Measurements from ENCODE around the gene TPD52L1. TPM values are rescaled to one million over a fixed set of nuclear protein-coding genes. Genes with fewer than 3 reads are reported as not detected.

TPD52L1 gene
- total and polyA plus RNA-seq, 2 of the 4 experiments (the other 2 are of a cell fraction), result 10.2 to 13.5 TPM

DNA sequence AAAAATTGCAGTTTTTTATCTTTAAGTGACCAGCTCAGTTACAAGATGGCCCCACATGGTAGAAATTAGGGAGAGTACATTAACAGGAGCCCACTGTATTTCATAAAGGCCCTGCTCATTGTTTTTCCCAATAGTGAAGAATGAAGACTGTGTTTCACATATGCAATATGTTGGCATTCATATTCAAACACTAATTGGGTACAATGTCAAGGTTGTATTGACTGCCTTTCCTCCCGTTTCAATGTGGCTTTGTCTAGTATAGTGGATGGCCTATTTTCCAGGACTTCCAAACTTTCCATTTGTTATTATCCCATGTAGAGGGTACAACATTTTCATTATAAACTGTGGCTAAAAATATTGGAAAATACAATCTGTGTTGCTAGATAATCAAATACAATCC, 96.9 kb downstream of the TPD52L1 start:
- Histone ChIP-seq H3K14ac (replicated peaks; ENCODE audit: low read depth, low read length) (no peak overlapping the region), H3K27ac (ENCODE audit: insufficient read depth, low read length) (no peak overlapping the region), H2BK120ac (ENCODE audit: low read depth, low read length) (no peak overlapping the region), H3K4me3 (ENCODE audit: insufficient read depth, low read depth, low read length) (no peak overlapping the region), H4K5ac (ENCODE audit: low read depth, low read length) (no peak overlapping the region), H3K4me2 (ENCODE audit: low read depth, low read length) (no peak overlapping the region), H3K9me3 (ENCODE audit: control insufficient read depth, insufficient read depth, low read length) (no peaks in the 10 kb centered on the region), H3K9me1 (ENCODE audit: insufficient read depth, low read length) (0 out of 2 replicates have a peak, but pooled peaks cover 3% of the 10 kb centered on the region), H2BK20ac (ENCODE audit: low read depth, low read length) (peak overlapping the region; percentile 55; the same call in 1 of the 2 replicates), H4K91ac (ENCODE audit: insufficient read depth, low read depth, low read length) (no peak overlapping the region), H4K20me1 (ENCODE audit: insufficient read depth, low read length) (no peaks in the 10 kb centered on the region), H2AFZ (replicated peaks; ENCODE audit: low read length, poor library complexity) (no peak overlapping the region), H2AK5ac (ENCODE audit: low read depth, low read length) (no peak overlapping the region), H2BK15ac (ENCODE audit: low read depth, low read length) (0 out of 3 replicates have a peak overlapping the region, but pooled peaks have one; percentile 14), H3K36me3 (ENCODE audit: control insufficient read depth, insufficient read depth, low read length) (no peaks in the 10 kb centered on the region), H3K27me3 (ENCODE audit: control insufficient read depth, insufficient read depth, low read length) (no peaks in the 10 kb centered on the region), H3K9ac (ENCODE audit: low read depth, low read length) (no peak overlapping the region), H3K18ac (ENCODE audit: low read depth, low read length) (no peak overlapping the region), H3K4ac (ENCODE audit: low read depth, low read length) (no peak overlapping the region), H3K23ac (ENCODE audit: low read depth, low read length) (no peak overlapping the region), H4K8ac (ENCODE audit: low read depth in 2 of 2, low read length in 2 of 2) (no peak overlapping the region), H3K56ac (ENCODE audit: extremely low read depth, insufficient read depth, low read length) (no peak overlapping the region), H3K79me1 (ENCODE audit: low read depth in 1 of 2, low read length in 2 of 2) (no peaks in the 10 kb centered on the region), H3K4me1 (ENCODE audit: control insufficient read depth, insufficient read depth, low read length) (peaks cover 10% of the 10 kb centered on the region), H2BK5ac (ENCODE audit: low read depth, low read length, poor library complexity, severe bottlenecking) (no peak overlapping the region), H2AK9ac (replicated peaks; ENCODE audit: low read depth, low read length, poor library complexity) (no peak overlapping the region)
- ATAC-seq (ENCODE audit: low read depth), result no peak
- no peak for DNase-seq
- in situ Hi-C loops (cut with MboI; ENCODE audit: low sequenced_read_pairs) (no loop called here), intact Hi-C loops (cut with micrococcal nuclease) (loop anchor here (5.0 kb wide), 1 partner anchor 48 kb away; no protein-coding TSS in a partner anchor), dilution Hi-C loops (cut with HindIII; ENCODE audit: low sequenced_read_pairs, unreplicated experiment) (no loop called here)
- WGBS, 2 experiments (ENCODE audit: extremely low coverage in 2 of 2, insufficient read length in 1 of 2), result no CpG with 5 or more reads among the region's 1 CpG
- no TSS peak for BruUV-seq (replicated peaks)
- ChIA-PET POLR2A (ENCODE audit: unreplicated experiment) (no interaction called here), CTCF (no interaction called here)
- TF ChIP-seq BHLHE40 (IDR thresholded peaks at IDR 0.05; ENCODE audit: low read depth, low read length) (no peak), POLR2A (IDR thresholded peaks at IDR 0.05; ENCODE audit: low read depth, low read length) (no peak), CTCF (conservative IDR thresholded peaks at IDR 0.05; ENCODE audit: low read depth, low read length) (no peak), CEBPB (IDR thresholded peaks at IDR 0.05; ENCODE audit: low read depth, low read length) (no peak), MAZ (IDR thresholded peaks at IDR 0.05; ENCODE audit: borderline replicate concordance, low read depth, low read length) (no peak), RAD21 (IDR thresholded peaks at IDR 0.05; ENCODE audit: low read length) (no peak), FOS (IDR thresholded peaks at IDR 0.05; ENCODE audit: low read depth, low read length) (no peak), MAFK (IDR thresholded peaks at IDR 0.05; ENCODE audit: low read depth, low read length) (no peak), USF2 (IDR thresholded peaks at IDR 0.05; ENCODE audit: low read depth, low read length) (no peak), MXI1 (IDR thresholded peaks at IDR 0.05; ENCODE audit: borderline replicate concordance, low read depth, low read length) (no peak)

All from IMR-90 (cell line).